Lung (tissue), 12 donors: ENCODE data around the gene CEP131. TPM values are rescaled to one million over a fixed set of nuclear protein-coding genes. Genes with fewer than 3 reads are reported as not detected.
A peak's percentile ranks its signal among the peaks of the same experiment; 100 is the strongest.

Experiments
- ATAC-seq: fragments of 200-7000 bp; cut with Tn5 transposase; one replicate; pipeline ENCODE4 v1.9.1; 2020; ENCODE audit warnings: moderate number of reproducible peaks; ENCODE audit not compliant: insufficient read depth, low FRiP score
- DNase-seq, 3 donors: peaks; one replicate each; pipeline ENCODE4 v3.0.0-alpha.2; 2013 to 2017
- H3K27ac ChIP-seq, 2 donors: one replicate each; pipeline ENCODE4 v1.5.1; 2013; ENCODE audit warnings: mild to moderate bottlenecking in 2 of 2, moderate library complexity in 2 of 2, control low read depth in 1 of 2, inconsistent platforms in 1 of 2, low read depth in 1 of 2, low read length in 1 of 2
- H3K27me3 ChIP-seq, 3 donors: one replicate each; pipeline ENCODE4 v1.5.1; 2013; ENCODE audit warnings: low read length in 2 of 3; ENCODE audit not compliant: control insufficient read depth in 3 of 3, insufficient read depth in 3 of 3
- H3K36me3 ChIP-seq, 4 donors: one replicate each; pipeline ENCODE4 v1.5.1; 2013; ENCODE audit warnings: low read length in 4 of 4, mild to moderate bottlenecking in 1 of 4, moderate library complexity in 1 of 4; ENCODE audit not compliant: control insufficient read depth in 4 of 4, insufficient read depth in 4 of 4
- H3K4me1 ChIP-seq, 5 donors: one replicate each; pipeline ENCODE4 v1.5.1; 2013; ENCODE audit warnings: low read length in 5 of 5, mild to moderate bottlenecking in 2 of 5, moderate library complexity in 1 of 5; ENCODE audit not compliant: control insufficient read depth in 5 of 5, insufficient read depth in 5 of 5
- H3K4me3 ChIP-seq: one replicate; pipeline ENCODE4 v1.5.1; 2013; ENCODE audit warnings: mild to moderate bottlenecking, control low read depth, moderate library complexity
- H3K9ac ChIP-seq, 2 donors: one replicate each; pipeline ENCODE4 v1.5.1; 2013; ENCODE audit warnings: low read length in 2 of 2, control low read depth in 1 of 2; ENCODE audit not compliant: insufficient read depth in 1 of 2
- H3K9me3 ChIP-seq, 4 donors: one replicate each; pipeline ENCODE4 v1.5.1; 2013; ENCODE audit warnings: low read length in 3 of 4, mild to moderate bottlenecking in 1 of 4, moderate library complexity in 1 of 4; ENCODE audit not compliant: control insufficient read depth in 4 of 4, insufficient read depth in 3 of 4
- CTCF ChIP-seq: IDR thresholded peaks from 2 replicates; pipeline ENCODE4 v1.5.1; 2012; ENCODE audit warnings: mild to moderate bottlenecking; ENCODE audit errors: control extremely low read depth, extremely low read depth
- WGBS, 2 donors: extraction: QIAGEN DNeasy Blood & Tissue Kit; methylation state at CpG; one replicate each; pipeline ENCODE4 v1.1.7; 2013; 5-methylcytosine and 5-hydroxymethylcytosine counted together
- polyA plus RNA-seq, 2 donors: library from polyadenylated mRNA; stranded (reverse); fragments of 200-250 nt; gene quantifications; one replicate each; pipeline ENCODE4 v1.2.1, GENCODE V29; 2013
- total RNA-seq, 2 donors: library from RNA; depleted of rRNA in 1 of 2; stranded (reverse); fragments of >200 nt in 1 of 2; gene quantifications; one replicate each; pipeline ENCODE4 v1.2.1, GENCODE V29; 2014 to 2021
- donor health status: control.
- donor health status: control.
- donor health status: Bipolar disorder and iron deficiency.
- donor health status: healthy.
- donor health status: DM: yes; HTN: yes; CAD: no.

Gene CEP131
- total and polyA plus RNA-seq, 4 donors: 7.0 to 14.5 (median 10.9) TPM

- DNase-seq (no peak), ATAC-seq (no peak)
- Histone ChIP-seq H3K27me3 (no peaks in the 10 kb centered on the region), H3K9me3 (no peaks in the 10 kb centered on the region), H3K4me3 (no peak overlapping the region), H3K27ac (no peak overlapping the region), H3K36me3 (peaks cover 0 to 18% (median 0%) of the 10 kb centered on the region in 4 donors), H3K9ac (no peak overlapping the region), H3K4me1 (peaks cover 0 to 19% (median 0%) of the 10 kb centered on the region in 5 donors)
- TF ChIP-seq CTCF: no peak
- 93 to 95% methylated on average over 37 of the region's 37 CpGs for WGBS, 2 donors
Observed at GRCh38 chr17:81194941-81195901, 27.5 kb downstream of the CEP131 start.

- no peaks in the 10 kb centered on the region for H3K9me3 ChIP-seq
- H3K9ac ChIP-seq: no peak overlapping the region
- H3K4me1 ChIP-seq: peaks cover 0 to 14% (median 0%) of the 10 kb centered on the region in 5 donors
- no peak overlapping the region for H3K4me3 ChIP-seq
- no peak for ATAC-seq
- 91% methylated on average over 21 of the region's 21 CpGs for WGBS, 2 donors
- TF ChIP-seq CTCF: no peak
- DNase-seq: no peak
- no peak overlapping the region for H3K27ac ChIP-seq
- H3K36me3 ChIP-seq: peaks cover 0 to 20% (median 0%) of the 10 kb centered on the region in 4 donors
- H3K27me3 ChIP-seq: no peaks in the 10 kb centered on the region
Observed at GRCh38 chr17:81194225-81194760, 28.5 kb downstream of the CEP131 start.

GRCh38 chr17:81193470-81194224, 29.1 kb downstream of the CEP131 start:
- H3K4me3 ChIP-seq: no peak overlapping the region
- TF ChIP-seq CTCF: no peak
- H3K36me3 ChIP-seq: peaks cover 0 to 16% (median 0%) of the 10 kb centered on the region in 4 donors
- no peak for ATAC-seq
- DNase-seq: peak in 2 of 3 donors; percentile 6 to 34
- H3K4me1 ChIP-seq: peaks cover 0 to 13% (median 0%) of the 10 kb centered on the region in 5 donors
- H3K9ac ChIP-seq: no peak overlapping the region
- no peak overlapping the region for H3K27ac ChIP-seq
- WGBS, 2 donors: 83 to 87% methylated on average over 35 to 38 of the region's 38 CpGs
- H3K27me3 ChIP-seq: no peaks in the 10 kb centered on the region
- no peaks in the 10 kb centered on the region for H3K9me3 ChIP-seq
